GM12872 (cell line): ENCODE measurements around the gene LBH.

Experiments
- CTCF ChIP-seq: IDR thresholded peaks from 3 replicates; pipeline ENCODE4 v1.5.1; 2011; ENCODE audit warnings: low read depth, mild to moderate bottlenecking, low read length, moderate library complexity; ENCODE audit not compliant: insufficient read depth

LBH gene

GRCh38 chr2:30245364-30245763, 14.0 kb downstream of the LBH start:
- TF ChIP-seq CTCF = no peak

DNA sequence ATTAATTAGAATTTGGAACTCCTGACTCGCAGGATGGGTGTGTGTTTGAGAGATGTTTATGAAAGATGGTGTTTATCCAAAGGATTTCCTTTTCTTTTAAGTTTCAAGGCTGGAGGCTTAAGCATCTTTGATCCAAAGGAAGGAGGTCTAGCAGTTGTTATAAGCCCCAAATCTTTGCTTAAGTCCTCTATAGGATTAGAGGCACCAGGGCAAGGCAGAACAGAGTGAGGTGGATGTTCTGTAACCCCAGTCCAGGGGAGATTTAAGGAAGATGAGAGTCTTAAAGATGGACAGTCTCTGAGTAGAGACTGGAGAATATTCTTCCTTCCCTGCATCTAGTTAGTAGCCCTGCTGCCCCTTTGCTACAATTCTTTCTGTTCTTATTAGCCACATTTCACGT, 17.5 kb downstream of the LBH start:
- no peak for TF ChIP-seq CTCF

GRCh38 chr2:30249354-30249753, 18.0 kb downstream of the LBH start:
- TF ChIP-seq CTCF = no peak

DNA sequence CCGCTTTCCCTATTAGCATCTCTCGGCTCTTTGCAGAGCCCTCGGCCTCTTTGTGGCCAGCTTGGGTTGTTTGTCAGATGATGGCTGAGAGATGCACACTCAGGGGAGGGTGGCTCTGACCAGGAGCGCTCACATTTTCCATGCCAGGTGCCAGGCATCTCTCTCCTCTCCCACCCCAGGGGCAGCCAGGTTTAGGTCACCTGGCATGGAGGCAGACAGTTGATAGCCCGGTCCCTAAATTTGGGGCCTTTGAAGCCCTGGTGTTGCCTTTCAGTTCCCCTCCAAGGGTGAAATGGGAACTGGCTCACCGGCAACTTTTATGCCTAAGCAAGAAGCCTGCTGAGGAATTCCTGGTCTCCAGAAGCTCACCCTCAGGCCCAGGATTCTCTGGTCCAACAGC, 19.1 kb downstream of the LBH start:
- TF ChIP-seq CTCF = no peak

GRCh38 chr2:30252723-30253701, 21.7 kb downstream of the LBH start:
- no peak for TF ChIP-seq CTCF

GRCh38 chr2:30253873-30254684, 22.7 kb downstream of the LBH start:
- no peak for TF ChIP-seq CTCF

DNA sequence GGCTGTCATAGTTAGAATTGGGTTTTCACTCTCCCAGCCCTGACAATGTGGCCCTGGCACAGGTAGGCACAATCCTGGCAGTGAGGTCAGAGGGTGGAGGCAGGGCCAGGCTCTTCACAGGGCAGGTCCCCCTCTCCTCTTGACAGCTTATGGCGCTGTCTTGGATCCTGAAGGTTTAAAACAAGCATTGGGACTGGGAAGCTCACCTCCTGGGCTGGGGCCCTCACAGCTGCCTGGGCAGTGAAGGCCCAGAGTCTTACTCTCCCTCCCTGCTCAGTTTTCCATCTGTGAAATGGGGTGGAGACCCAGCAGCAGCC, 23.3 kb downstream of the LBH start:
- no peak for TF ChIP-seq CTCF
